ENCODE measurements around the gene LSM14B.

The LSM14B gene

DNA sequence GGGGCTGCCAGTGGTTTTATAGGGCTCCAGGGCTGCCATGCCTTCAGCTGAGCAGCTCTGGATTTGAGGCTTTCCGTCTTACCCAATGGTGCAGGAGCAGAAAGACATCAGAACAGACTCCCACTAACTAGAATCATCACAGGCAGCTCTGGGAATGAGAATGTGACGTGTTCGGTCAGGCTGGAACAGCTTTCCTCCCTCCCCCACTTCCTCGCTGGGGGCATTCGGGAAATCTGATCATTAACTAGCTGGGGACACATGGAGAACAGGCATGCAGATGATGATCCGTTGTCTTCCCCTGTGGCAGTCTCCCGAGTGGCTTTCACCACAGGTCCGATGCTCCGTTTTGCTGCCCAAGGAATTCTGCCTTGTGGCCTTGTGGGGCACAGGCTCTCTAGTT lies 55.0 kb downstream of the LSM14B start:
- Mint-ChIP-seq H3K27ac (no peak overlapping the region), H3K27me3 (no peaks in the 10 kb centered on the region), H3K4me3 (no peak overlapping the region)

DNA sequence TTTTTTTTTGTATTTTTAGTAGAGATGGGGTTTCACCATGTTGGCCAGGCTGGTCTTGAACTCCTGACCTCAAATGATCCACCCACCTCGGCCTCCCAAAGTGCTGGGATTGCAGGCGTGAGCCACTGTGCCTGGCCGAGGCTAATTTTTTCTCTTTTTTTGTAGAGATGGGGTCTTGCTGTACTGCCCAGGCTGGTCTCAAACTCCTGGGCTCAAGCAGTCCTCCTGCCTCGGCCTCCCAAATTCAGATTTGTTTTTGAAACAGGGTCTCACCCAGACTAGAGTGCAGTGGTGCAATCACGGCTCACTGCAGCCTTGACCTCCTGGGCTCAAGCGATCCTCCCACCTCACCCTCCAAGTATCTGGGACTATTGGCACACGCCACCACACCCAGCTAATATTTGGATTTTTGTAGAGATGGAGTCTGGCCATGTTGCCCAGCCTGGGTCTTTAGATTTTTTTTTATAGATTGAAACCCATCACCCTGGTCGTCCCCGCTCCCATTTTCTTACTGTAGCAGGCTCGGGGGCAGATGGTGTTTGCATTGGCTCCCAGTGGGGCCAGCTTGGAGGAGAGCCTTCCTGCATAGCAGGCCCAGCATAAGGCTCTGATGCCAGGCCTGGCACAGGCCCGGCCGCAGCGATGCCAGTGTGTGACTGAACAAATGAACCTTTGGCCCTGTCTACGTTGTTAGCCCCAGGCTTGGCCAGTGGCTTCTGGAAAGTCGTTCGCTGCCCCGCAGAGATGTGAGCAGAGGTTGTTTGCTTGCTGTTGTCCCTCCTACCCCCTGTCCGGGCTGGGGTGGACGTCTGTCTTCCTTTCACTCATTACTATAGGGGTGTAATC lies 56.3 kb downstream of the LSM14B start:
- H3K27ac Mint-ChIP-seq: no peak overlapping the region
- H3K27me3 Mint-ChIP-seq: no peaks in the 10 kb centered on the region
- no peak overlapping the region for H3K4me3 Mint-ChIP-seq
- DNase-seq (ENCODE audit: low spot score in 2 of 2): no peak
- no peaks in the 10 kb centered on the region for H3K9me3 Mint-ChIP-seq
- peaks cover 3% of the 10 kb centered on the region for H3K36me3 Mint-ChIP-seq
- no peak for ATAC-seq (ENCODE audit: low read depth)
- H3K4me1 Mint-ChIP-seq: peaks cover 7% of the 10 kb centered on the region

More for the DNA sequence above, 55.0 kb downstream of the LSM14B start:
- no peaks in the 10 kb centered on the region for H3K9me3 Mint-ChIP-seq
- no peak for ATAC-seq (ENCODE audit: low read depth)
- DNase-seq (ENCODE audit: low spot score in 2 of 2): no peak
- H3K4me1 Mint-ChIP-seq: peaks cover 5% of the 10 kb centered on the region
- peaks cover 3% of the 10 kb centered on the region for H3K36me3 Mint-ChIP-seq

DNA sequence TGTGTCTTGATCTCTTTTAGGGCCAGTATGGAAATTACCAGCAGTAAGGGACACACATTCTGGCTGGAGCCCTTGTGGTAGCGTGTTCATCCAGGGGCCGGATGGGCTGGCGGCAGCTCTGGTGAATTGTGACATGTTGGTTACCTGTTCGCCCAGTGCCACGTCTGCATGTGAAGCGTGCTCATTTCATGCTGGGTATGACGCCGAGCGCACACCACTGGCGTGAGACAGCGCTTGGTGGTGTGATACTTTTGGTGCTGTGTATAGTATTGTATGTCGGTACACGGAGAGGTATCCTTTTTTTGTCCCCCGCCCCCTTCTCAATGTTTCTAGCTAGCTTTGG lies 56.9 kb downstream of the LSM14B start:
- H3K36me3 Mint-ChIP-seq: peaks cover 3% of the 10 kb centered on the region
- ATAC-seq (ENCODE audit: low read depth): no peak
- H3K27me3 Mint-ChIP-seq: no peaks in the 10 kb centered on the region
- no peak overlapping the region for H3K27ac Mint-ChIP-seq
- DNase-seq (ENCODE audit: low spot score in 2 of 2): no peak
- H3K4me3 Mint-ChIP-seq: no peak overlapping the region
- H3K4me1 Mint-ChIP-seq: peaks cover 11% of the 10 kb centered on the region
- H3K9me3 Mint-ChIP-seq: no peaks in the 10 kb centered on the region

DNA sequence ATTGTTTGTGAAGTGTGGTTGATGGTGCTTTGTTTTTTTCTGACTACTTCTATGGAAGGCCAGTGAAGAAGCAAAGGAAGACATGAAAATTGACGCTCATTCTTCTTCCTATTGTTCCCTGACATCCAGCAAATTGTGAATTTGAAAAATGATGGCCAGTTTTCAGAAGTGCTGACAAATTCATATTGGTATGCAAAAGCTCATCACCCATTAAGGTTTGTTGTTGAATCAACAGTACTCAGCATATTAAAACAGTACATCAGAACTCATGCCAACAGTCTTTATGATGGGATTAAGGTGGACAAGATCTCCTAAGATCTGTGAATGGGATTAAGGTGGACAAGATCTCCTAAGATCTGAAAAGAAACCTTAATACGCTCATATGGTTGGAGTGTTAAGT lies 59.5 kb downstream of the LSM14B start:
- ATAC-seq (ENCODE audit: low read depth): no peak
- Mint-ChIP-seq H3K27ac (peak overlapping the region; percentile 99), H3K36me3 (peaks cover 1% of the 10 kb centered on the region), H3K27me3 (no peaks in the 10 kb centered on the region), H3K4me3 (peak overlapping the region; percentile 97), H3K4me1 (peaks cover 22% of the 10 kb centered on the region), H3K9me3 (no peaks in the 10 kb centered on the region)
- DNase-seq (ENCODE audit: low spot score in 2 of 2): no peak

DNA sequence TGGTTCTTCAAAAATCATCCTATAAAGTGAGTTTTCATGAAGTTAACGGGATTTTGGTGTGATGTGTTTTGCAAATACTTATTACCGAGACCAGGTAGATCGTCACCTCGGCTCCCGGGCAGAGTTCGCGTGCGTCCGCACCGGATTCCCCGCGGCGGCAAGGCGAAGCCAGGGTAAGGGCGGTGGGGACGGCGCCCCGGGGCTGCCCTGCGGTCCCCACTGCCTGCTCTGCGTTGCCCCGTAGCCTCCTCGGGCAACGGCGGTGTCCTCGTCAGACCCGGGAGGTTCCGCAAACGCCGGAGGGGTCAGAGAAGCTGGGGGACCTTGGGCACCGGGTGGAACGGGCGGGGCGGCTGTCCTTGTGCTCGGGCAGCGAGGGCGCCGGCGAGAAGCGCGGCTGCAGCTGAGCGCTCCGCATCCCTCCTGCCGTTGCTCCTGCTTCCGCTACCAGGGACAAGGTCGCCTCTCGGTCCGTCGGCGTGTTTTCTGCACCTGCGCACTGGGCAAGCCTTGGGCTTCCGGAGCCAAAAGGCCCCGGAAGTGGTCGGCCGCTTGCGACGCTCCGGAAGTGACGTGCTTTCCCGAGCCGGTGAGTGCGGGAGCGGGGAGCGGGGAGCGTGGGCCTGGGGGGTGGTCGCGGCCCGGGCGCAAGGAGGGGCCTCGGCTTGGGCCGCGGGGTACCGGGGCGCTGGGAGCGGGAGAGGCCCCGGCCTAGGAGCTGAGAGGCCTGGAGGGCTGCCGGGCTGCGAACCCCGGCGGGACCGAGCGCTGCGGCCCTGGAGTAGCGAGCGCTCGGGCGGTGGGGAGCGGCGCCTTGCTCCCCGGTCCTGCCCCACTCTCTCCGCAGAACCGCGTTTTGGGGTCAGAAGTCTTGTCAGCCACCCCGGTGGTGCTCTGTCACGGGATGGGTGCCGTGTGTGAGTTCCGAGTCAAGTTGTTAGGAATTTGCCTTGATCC lies 60.5 kb downstream of the LSM14B start, which contains the start of gene MTG2:
Gene MTG2 (plus strand): TSS at position 560 of the 957 bp plus-strand sequence. CDS start 10,393 bp downstream, outside the sequence.
- no peaks in the 10 kb centered on the region for H3K9me3 Mint-ChIP-seq
- peak; percentile 93 for ATAC-seq (ENCODE audit: low read depth)
- H3K27ac Mint-ChIP-seq: peak within 1 kb of the TSS; percentile 99
- H3K4me3 Mint-ChIP-seq: peak within 1 kb of the TSS; percentile 97
- peak; percentile 85 to 88 for DNase-seq (ENCODE audit: low spot score in 2 of 2)
- H3K36me3 Mint-ChIP-seq: peaks cover 2% of the 10 kb centered on the region
- no peaks in the 10 kb centered on the region for H3K27me3 Mint-ChIP-seq
- H3K4me1 Mint-ChIP-seq: peaks cover 28% of the 10 kb centered on the region

DNA sequence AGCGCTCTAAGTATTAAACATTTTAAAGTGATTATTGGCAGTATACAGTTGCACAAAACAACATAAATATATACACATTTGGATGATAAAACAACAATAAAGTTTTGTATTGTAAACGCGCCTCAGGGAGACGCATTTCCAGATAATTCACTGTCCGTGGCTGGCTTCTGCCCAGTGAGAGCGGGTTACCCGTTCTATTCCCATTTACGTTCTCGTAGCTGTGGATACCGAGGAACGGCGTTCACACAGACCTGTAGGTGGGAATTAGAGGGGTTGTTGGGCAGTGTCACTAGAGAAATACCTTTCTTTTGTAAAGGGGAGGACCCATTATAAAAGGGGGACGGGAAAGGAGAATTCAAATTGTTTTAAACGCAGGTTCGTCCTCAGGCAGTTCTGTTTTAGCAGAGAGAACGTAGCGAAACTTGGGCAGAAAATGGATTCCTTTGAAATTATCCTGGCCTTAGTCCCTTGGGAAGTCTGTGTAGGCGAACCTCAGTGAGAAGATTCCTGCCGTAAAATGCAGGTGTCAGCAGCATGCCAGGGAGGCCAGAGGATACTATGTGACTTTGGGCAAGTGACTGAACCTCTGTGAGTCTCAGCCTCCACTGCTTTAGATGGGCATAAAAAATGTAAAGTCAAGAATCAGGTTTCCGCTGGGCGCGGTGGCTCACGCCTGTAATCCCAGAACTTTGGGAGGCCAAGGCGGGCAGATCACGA lies 61.3 kb downstream of the LSM14B start:
- no peak for DNase-seq (ENCODE audit: low spot score in 2 of 2)
- Mint-ChIP-seq H3K9me3 (no peaks in the 10 kb centered on the region), H3K4me1 (peaks cover 29% of the 10 kb centered on the region), H3K27me3 (no peaks in the 10 kb centered on the region), H3K4me3 (peak overlapping the region; percentile 97), H3K36me3 (peaks cover 2% of the 10 kb centered on the region), H3K27ac (peak overlapping the region; percentile 99)
- ATAC-seq (ENCODE audit: low read depth): no peak

All from memory B cell (primary cell).